Measurements from ENCODE around the gene SLC39A8.

DNA sequence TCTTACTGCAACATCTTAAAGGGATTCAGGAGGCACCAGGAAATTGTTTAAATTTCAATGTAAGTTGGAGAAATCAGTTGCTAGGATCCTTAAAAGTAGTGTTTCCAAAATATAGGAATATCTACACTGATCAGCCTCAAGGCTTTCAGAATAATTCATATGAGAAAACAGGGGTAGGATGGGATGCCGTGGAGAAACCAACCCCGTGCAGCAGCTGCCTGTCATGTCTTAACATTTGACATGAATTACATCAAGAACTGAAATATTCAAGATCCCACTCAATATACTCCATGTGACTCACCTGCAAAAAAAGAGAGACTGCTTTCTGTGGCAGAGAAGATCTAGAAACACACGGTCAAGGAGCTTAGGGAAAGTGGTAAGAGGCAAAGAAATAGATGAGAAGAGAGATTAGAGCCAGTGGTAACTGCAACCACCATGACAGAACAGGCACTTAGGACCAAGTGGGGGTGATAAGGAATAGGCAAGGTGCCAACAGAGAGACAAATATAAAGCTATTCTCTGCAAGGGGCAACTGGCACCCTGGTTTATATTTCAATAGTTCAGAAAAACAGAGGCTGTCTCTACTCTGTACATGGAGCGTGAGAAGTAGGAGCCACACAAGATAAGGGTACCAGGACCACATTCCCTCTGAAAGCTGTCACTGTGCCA is 64.0 kb downstream of the SLC39A8 start:
- TF ChIP-seq, protein P1, sequence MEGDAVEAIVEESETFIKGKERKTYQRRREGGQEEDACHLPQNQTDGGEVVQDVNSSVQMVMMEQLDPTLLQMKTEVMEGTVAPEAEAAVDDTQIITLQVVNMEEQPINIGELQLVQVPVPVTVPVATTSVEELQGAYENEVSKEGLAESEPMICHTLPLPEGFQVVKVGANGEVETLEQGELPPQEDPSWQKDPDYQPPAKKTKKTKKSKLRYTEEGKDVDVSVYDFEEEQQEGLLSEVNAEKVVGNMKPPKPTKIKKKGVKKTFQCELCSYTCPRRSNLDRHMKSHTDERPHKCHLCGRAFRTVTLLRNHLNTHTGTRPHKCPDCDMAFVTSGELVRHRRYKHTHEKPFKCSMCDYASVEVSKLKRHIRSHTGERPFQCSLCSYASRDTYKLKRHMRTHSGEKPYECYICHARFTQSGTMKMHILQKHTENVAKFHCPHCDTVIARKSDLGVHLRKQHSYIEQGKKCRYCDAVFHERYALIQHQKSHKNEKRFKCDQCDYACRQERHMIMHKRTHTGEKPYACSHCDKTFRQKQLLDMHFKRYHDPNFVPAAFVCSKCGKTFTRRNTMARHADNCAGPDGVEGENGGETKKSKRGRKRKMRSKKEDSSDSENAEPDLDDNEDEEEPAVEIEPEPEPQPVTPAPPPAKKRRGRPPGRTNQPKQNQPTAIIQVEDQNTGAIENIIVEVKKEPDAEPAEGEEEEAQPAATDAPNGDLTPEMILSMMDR (IDR thresholded peaks at IDR 0.05; ENCODE audit: insufficient read depth, low read length), result no peak
- TF ChIP-seq, protein P2, sequence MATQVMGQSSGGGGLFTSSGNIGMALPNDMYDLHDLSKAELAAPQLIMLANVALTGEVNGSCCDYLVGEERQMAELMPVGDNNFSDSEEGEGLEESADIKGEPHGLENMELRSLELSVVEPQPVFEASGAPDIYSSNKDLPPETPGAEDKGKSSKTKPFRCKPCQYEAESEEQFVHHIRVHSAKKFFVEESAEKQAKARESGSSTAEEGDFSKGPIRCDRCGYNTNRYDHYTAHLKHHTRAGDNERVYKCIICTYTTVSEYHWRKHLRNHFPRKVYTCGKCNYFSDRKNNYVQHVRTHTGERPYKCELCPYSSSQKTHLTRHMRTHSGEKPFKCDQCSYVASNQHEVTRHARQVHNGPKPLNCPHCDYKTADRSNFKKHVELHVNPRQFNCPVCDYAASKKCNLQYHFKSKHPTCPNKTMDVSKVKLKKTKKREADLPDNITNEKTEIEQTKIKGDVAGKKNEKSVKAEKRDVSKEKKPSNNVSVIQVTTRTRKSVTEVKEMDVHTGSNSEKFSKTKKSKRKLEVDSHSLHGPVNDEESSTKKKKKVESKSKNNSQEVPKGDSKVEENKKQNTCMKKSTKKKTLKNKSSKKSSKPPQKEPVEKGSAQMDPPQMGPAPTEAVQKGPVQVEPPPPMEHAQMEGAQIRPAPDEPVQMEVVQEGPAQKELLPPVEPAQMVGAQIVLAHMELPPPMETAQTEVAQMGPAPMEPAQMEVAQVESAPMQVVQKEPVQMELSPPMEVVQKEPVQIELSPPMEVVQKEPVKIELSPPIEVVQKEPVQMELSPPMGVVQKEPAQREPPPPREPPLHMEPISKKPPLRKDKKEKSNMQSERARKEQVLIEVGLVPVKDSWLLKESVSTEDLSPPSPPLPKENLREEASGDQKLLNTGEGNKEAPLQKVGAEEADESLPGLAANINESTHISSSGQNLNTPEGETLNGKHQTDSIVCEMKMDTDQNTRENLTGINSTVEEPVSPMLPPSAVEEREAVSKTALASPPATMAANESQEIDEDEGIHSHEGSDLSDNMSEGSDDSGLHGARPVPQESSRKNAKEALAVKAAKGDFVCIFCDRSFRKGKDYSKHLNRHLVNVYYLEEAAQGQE (IDR thresholded peaks at IDR 0.05; ENCODE audit: insufficient replicate concordance, low read depth), result no peak
- no peak for TF ChIP-seq POLR2AphosphoS5 (IDR thresholded peaks at IDR 0.05; ENCODE audit: low read depth)

Data from HL-60 (cell line).